GM21723 (cell line): Measurements from ENCODE around the gene MAP3K20.
A peak's percentile ranks its signal among the peaks of the same experiment; 100 is the strongest.

ENCODE experiments used
- ATAC-seq: cut with Tn5 transposase; IDR thresholded peaks from one replicate; pipeline ENCODE4 v1.9.1; 2021; ENCODE audit warnings: mild to moderate bottlenecking, moderate library complexity; ENCODE audit not compliant: unreplicated experiment

The MAP3K20 gene

DNA sequence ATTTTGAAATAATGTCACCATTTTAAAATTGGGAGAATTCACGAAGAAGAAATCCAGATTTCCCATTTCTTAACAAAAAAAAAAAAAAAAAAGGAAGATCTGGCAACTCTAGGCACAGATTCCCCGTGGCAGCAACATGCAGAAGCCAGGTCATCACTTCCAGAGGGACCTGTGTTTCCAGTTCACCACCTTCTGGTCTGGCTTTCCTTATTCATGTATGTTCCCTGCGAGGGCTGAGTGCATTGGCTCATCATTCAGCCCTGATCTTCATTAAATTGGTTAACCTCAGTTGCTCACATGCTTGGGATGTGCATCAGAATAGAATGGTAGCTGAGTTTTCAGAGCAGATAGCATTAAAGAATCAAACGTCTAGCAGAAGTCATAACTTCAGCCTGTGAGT is 25.0 kb upstream of the MAP3K20 start:
- ATAC-seq = no peak

DNA sequence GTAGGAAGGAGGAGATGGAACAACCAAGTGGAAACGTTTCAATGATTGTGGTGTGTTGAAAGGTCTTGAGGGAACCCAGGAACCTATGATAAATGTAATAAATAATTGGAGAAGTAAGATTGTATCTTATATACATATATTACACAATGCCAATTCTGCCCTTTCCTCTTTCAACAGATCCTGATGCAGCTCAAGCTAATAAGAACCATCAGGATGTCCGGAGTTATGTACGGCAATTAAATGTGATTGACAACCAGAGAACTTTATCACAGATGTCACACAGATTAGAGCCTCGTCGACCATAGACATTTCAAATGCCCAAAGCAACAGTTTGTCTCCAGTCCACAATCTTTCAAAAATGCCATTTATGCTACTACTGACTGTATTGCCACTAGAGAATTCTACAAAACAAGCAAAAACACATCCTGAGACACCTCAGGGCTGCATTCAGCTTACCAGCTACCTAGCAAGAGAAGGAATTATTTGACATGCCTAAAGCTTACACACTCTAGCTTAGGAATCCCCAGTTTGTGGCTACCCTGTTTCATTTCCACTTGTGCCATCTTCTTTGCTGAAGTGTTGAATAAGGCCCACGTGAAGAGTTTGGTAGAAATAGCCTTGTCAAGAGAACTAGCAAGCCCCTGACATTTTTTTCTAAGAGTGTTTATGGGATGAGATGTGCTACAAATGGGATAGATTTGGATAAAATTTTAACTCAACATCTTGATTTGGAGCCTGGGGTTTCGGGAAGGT is 24.0 kb upstream of the MAP3K20 start:
- ATAC-seq = no peak

DNA sequence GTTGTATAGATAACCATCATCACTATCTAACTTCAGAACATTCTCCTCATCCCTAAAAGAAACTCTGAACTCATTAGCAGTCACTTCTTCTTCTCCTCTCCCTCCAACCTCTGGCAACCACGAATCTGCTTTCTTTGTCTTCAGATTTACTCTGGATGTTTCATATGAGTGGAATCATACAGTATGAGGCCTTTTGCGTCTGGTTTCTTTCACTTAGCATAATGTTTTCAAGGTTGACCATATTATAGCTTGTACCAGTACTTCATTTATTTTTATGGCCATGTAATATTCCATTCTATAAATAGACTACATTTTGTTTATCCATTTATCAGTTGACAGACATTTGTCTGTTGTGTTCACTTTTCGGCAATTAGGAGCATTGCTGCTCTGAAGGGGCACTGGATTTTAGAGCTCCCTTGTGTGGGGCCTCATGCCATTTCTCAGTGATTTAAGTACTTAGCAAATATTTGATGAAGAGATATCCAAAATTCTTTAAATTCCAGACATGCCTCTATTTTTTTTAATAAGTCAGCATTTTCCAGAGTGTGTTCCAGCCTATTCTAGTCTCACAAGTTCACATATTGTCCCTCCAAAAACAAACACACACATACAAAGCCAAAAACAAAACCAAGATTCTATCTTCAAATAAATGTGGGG is 22.5 kb upstream of the MAP3K20 start:
- ATAC-seq = no peak

DNA sequence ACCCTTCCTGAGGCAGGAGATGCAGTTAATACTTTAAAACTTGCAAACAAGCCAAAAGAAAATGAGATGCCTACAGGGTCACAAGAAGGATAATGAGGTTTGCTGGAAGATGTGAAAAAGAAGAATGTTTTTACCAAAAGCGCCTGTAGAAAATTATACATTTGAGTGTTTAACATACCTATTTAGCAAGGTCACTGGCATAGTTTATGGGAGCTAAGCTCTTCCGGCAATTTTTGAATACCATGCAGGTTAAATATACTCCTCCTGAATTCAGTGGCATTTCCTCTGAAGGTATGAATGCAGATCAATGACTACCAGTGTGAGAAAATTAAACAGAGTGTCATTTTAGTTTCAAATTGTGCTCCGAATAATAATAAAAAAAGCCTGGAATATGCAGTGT is 21.2 kb upstream of the MAP3K20 start:
- ATAC-seq = no peak

DNA sequence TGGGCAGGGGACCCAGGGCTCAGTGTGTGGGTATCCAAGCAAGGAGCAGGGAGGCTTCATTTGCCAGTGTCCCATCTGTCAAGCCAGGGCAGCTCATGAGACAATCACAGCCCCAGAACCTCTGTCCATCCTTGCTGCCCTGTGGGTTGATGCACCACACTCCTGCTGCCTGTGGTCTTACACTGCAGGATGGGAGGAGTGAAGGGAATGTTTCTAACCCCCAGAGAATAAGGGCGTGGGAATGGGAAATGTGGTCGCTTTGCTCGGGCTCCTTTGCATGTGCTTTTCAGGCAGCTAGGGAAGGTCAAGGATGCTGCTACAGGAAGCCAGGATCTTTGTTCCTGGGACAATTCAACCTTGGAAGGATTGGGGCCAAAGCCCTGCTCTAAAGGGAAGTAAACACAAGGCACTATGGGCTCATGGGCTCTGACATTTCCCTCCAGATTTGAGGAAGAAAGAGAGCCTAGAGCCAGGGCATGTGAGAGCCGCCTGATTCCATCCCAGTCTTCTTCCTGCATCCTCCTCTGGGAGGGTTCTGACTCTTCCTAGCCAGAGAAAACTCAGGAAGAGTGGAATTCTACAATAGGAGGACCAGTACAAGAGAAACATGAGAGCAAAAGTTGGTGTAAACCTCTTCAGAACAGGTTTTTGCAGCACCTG is 18.8 kb upstream of the MAP3K20 start:
- no peak for ATAC-seq

DNA sequence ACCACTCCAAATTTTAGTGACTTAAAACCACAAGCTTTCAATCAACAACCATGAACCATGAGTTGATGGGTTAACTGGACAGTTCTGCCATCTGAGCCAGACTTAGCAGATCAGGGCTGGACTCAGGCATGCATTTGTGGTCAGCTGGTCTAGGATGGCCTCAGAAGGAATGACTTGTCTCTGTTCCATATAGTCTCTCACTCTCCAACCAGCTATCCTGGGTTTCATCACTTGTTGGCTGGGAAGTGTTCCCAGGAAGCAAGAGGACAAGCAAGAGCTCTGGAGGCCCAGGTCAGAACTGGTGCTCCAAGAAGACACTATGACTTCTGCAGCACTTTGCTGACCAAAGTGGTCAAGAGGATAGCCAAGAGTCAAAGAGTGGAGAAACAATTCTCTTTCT is 17.5 kb upstream of the MAP3K20 start:
- ATAC-seq = no peak

DNA sequence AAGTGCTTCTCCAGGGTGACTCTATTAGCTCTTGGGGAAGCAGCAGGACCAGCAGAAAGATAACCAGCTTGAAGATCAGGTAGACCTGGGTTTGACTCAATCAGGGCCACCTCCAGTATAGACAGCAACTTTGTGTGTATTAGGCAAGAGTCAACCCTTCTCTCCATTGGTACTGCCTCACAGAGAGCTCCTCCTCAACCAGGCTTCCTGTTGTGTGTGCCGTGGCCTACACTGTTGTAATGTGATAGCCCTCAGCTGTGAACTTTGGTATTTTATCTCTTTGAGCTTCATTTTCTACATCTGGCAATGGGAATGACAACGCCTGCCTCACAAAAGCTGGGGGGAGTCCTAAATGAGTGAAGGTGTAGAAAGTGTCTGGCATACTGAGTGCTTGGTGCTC is 17.0 kb upstream of the MAP3K20 start:
- ATAC-seq = no peak

DNA sequence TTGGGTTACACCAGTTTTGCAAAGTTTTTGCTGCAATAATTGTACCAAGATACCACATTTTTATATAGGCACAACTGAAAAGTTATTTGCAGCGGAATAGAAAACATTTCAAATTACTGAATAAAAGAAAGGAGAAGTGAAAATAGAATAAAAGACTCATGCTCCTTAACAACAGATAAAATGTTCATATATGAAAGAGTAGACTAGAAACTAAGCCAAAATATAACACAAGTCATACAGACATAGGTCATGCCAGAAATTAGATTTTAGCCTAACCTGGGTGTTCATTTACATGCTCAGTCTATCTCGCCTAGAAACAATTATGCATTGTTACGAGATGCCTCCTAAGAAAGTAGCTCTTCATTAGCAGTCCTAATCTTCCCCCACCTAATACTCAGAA is 16.4 kb upstream of the MAP3K20 start:
- no peak for ATAC-seq

DNA sequence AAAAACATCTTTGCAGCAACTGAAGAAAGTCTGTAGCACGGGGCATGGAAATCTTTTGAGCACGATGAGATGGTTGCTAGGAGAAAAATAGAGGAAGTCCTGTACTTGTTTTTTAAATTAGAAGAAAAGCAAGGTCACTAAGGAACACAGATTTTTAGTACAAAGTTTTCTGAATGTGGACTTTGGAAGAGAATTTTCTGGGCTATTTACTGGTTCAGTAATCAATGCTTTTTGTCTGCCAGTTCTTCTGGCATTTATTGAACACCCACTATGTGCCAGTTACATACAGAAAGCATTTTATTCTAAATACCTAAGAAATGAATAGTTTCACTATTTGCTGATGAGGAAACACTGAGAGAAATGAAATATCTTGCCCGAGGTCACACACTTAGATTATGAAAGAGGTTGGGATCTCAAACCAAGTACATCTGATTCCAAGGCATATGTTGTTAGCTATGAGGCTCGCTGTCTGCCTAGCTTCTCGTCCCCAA is 15.6 kb upstream of the MAP3K20 start:
- ATAC-seq = no peak

DNA sequence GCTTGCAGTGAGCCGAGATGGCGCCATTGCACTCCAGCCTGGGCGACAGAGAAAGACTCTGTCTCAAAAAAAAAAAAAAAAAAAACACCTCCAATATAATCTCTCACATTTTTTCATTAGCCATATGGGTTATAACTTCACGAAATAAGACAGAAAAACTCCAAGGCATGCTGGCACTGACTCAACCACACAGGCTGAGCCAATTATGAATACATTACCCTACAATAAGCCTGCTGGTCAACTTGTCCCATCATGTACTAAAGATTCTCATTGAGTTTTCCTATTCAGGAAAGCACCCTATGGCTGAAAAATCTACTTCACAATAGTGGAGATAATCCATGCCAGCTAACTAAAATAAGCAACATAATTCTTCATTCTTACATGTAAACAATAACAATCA is 12.8 kb upstream of the MAP3K20 start:
- ATAC-seq = no peak

DNA sequence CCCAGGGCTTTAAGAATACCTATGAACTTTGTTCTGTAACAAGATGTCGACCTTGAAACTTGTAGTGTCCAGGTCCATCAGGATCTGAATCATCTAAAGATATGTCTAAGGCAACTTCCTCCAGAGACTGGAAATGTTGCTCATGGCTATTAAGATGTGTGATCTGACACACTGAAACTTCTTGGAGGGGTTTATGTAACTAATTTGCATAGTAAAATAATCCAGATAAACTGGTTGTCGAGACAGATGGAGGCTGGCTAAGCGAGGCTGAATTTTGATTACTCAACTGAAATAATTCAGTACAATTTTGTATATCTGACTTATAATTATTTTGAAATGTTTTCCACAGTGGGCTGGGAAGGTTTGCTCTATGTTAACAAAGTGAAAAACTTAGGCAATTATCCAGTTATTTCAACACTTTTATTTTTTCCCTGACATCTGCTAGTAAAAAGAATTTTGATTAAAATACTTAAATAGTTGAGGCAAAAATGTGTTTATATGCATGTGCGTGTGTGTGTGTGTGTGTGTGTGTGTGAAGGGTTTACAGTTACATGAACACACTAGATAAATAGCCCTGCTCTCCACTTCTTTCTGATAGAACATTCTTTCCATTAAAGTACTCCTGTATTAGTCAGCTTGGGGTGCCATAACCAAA is 11.4 kb upstream of the MAP3K20 start:
- no peak for ATAC-seq

DNA sequence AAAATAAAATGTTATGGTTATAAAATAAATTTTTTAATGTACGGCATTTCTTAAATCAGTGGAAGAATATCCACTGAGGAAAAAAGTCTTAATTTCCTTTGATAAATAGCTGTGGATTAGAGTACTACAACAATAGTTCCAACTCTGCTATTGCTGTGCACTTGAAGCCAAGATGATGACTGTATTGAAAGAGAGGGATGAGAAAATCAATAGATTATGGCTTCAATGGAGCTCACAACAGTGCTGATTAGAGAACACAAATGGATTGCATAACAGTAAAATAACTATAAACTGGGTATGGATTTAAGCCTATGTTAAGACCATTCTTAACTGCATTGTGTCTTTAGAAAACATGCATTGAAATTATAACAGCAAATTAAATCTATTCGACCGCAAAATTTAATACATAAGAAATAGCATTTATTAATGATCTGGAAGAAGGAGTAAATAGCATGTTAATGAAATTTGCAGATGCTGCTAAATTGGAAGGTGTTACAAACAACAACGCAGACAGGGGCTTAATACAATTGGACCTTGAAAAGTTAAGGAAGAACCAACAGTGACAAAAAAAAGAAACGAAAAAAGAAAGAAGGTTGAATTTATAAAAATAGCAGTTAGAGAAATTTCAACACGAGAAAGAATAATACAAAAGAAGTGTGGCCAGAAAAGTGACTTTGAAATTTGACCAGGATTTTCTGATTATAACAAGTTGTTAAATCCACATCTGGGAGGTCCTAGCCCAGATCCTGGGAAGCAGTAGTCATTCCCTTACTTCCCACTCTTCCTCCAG is 8.6 kb upstream of the MAP3K20 start:
- ATAC-seq = no peak

DNA sequence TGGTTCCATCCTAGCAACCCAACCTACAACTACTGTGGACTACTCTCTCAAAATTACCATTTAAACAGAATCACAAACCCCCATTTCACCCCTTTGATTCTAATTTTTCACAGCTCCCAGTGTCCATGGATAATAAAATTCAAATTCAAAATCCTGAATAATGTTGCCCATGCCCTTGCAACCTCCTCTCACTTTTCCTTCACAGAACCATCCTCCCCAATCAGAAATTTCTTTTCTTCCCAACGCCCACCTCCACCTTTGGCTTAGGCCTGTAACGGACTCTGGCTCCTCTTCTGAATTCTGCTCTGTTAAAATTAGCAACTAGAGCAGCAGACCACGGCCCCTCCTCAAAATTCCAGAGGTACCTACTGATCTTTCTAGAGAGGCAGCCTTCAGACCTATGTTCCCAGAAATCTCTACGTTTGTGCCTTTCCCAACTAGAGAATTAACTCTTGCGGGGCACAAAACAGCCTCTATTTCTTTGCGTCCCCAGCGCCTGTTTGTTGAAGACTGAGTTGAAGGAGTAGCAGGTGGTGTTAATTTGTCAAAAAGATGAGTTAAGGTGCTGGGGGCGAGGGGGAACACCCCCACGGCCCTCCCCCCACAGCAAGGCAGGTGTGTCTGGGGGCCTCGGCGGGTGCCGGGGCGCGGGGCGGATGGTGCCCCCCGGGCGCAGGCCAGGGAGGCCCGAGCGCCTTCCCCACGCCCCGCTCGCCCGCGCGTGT is 428 bp upstream of the MAP3K20 start:
- ATAC-seq = no peak

DNA sequence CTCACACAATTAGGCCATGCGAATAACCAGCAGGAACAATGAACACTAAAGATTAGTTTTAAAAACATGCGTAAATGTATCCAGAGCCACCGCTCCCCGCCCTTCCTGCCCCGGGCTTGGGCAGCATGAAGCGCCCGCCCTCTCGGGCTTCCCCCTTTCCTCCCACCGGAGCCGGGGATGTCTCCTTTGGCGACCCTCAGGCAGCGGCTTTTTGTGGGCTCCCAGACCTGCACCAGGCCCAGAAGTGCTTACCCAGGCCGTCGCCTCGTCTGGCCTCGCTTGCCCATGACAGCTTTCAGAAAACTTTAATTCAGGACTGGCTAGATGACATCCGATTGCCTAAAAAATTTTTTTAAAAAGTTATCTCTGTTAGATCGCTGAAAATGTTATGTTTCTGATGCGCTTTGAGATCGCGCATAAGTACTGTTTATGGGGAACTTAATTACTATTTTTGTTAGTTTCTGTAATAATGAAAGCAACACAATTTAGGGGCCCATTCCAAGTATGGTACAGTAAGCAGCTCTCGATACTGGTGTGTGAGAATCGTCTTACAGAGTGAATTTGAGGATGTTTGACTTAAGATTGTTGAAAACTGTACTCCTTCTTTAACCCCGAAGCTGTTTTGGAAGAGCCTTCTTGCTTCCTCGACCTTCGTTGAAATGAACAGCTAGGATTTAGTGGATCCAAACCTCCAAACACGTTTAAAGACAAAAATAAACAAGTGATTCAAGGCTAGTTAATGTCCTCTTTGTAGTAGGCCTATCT is 1.1 kb downstream of the MAP3K20 start:
- peak; percentile 36 for ATAC-seq

DNA sequence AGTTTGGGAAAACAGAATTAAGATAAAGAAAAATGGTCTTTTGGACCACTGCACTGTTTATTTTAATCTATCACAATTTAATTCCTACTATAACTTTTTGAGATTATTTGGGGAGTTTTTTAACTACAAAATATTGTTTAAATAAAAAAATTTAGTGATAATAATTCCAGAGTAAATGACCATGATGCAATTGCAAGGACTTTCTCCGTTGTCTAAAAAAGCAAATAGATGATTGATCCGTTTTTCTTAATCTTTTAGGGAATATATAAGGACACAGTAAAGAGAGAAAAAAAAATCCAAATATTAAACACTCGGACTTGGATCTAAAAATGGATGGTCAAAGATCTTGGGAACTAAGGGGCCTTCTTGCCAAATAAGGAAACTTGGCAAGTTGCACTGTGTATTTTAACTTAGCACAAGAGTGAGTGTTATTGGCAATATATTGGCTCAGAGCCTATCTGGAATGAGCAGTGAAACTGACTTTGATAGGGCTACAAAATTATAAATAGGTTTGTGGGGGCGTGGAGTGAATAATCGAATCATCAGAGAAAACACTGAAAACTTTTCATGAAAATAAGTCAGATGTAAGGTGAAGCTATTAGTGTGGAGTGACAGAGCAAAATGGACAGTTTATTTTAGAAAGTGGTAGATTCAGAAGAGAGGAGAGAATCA is 2.0 kb downstream of the MAP3K20 start:
- ATAC-seq = no peak

DNA sequence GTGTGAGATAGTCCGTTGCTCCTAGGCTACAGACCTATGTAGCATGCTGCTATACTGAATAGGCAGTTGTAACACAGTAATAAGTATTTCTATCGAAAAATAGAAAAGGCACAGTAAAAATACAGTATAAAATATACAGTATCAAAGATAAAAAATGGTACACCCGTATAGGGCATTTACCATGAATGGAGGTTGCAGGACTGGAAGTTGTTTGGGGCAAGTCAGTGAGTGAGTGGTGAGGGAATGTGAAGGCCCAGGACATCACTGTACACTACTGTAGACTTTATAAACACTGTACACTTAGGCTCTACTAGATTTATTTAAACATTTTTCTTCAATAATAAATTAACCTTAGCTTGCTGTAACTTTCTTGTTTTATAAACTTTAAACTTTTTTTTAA is 3.5 kb downstream of the MAP3K20 start:
- no peak for ATAC-seq

DNA sequence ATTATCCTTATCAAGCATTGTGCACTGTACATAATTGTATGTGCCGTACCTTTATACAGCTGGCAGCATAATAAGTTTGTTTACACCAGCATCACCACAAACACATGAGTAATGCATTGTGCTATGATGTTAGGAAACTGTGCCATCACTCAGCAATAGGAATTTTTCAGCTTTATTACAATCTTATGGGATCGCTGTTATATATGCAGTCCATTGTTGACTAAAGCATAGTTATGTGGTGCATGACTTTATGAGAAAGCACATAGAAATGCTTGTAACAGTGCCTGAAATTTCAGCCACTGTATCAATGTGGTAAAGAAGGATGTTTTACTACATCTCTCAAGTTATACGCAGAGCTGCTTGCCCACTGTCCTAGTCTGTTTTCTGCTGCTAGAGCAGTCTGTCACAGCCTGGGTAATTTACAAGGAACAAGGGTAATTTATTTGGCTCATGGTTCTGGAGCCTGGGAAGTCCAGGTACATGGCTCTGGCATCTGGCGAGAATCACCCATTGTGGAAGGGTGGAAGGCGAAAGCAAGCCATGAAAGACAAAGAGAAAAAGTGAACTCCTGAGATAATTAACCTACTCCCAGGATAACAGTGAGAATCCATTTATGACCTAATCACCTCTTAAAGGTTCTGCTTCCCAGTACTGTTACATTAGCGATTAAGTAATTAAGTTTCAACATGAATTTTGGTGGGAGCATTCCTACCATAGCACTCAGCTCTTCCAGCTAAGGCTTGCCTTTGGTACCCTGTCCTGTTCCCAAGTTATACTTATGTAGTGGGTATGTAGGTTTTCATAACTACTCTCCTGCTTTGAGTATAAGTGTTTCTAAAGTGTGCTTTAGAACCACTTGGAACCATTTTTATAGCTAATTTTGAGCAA is 4.6 kb downstream of the MAP3K20 start:
- ATAC-seq = no peak
